Kidney (tissue), 14 donors: ENCODE data around the gene OPTC. TPM values are rescaled to one million over a fixed set of nuclear protein-coding genes. Genes with fewer than 3 reads are reported as not detected.

Experiments
- DNase-seq, 5 donors: peaks; one replicate each; pipeline ENCODE4 v3.0.0-alpha.2; 2013 to 2020
- FAIRE-seq: peaks from 2 replicates; lab custom pipeline; 2012; peaks lifted over from hg19 to GRCh38; lab: Jason Lieb, UNC
- H3K27ac ChIP-seq, 2 donors: one replicate each; pipeline ENCODE4 v1.7.0; 2013; ENCODE audit warnings: low read depth in 2 of 2, low read length in 2 of 2, inconsistent platforms in 1 of 2
- H3K27me3 ChIP-seq: one replicate; pipeline ENCODE4 v1.7.1; 2013; ENCODE audit warnings: low read length, inconsistent platforms; ENCODE audit not compliant: control insufficient read depth, insufficient read depth
- H3K36me3 ChIP-seq, 3 donors: one replicate each; pipeline versions ENCODE4 v1.7.0 to v1.7.1; 2013; ENCODE audit warnings: low read length in 3 of 3, control low read depth in 1 of 3, inconsistent platforms in 1 of 3; ENCODE audit not compliant: insufficient read depth in 3 of 3, control insufficient read depth in 2 of 3
- H3K4me1 ChIP-seq, 3 donors: one replicate each; pipeline versions ENCODE4 v1.7.0 to v1.7.1; 2013; ENCODE audit warnings: low read length in 3 of 3, inconsistent platforms in 1 of 3, low read depth in 1 of 3; ENCODE audit not compliant: control insufficient read depth in 2 of 3, insufficient read depth in 2 of 3
- H3K4me3 ChIP-seq, 3 donors: one replicate each; pipeline versions ENCODE4 v1.7.0 to v1.8.1; 2013; ENCODE audit warnings: low read length in 3 of 3, control low read depth in 1 of 3, inconsistent platforms in 1 of 3
- H3K9ac ChIP-seq, 3 donors: one replicate each; pipeline versions ENCODE4 v1.7.0 to v1.7.1; 2013; ENCODE audit warnings: low read length in 3 of 3, control low read depth in 1 of 3, inconsistent platforms in 1 of 3
- H3K9me3 ChIP-seq, 3 donors: one replicate each; pipeline versions ENCODE4 v1.7.0 to v1.7.1; 2013; ENCODE audit warnings: low read length in 3 of 3, control low read depth in 1 of 3, inconsistent platforms in 1 of 3; ENCODE audit not compliant: control insufficient read depth in 2 of 3, insufficient read depth in 1 of 3
- intact Hi-C: fragments of 100-400 bp; cut with DNase I; formaldehyde crosslinking; loops from one replicate; pipeline ENCODE4 v1.11.1; 2022
- polyA plus RNA-seq: library from polyadenylated mRNA; stranded (reverse); fragments of 350-450 nt; fragmentation: Illumina TruSeq; extraction: RNeasy Lipid Tissue Mini Kit (QIAGEN cat#74804); gene quantifications from one replicate; pipeline ENCODE4 v1.2.3, GENCODE V29; 2014; ENCODE audit warnings: low read depth, low replicate concordance; ENCODE audit not compliant: insufficient read depth
- total RNA-seq: library from RNA; stranded (reverse); fragmentation: NEBNext Ultra II Directional; extraction: Animal tissue kit (Norgen Biotek cat#: 25700); gene quantifications from one replicate; pipeline ENCODE4 v1.2.1, GENCODE V29; 2021
- TF ChIP-seq, protein P1 (sequence below): IDR thresholded peaks from 3 replicates; pipeline ENCODE4 v1.5.1; 2012; ENCODE audit warnings: mild to moderate bottlenecking, moderate library complexity, borderline replicate concordance; ENCODE audit not compliant: insufficient read depth; ENCODE audit errors: extremely low read depth
- donor health status: control.
- donor health status: control.
- donor health status: control.
- donor health status: control.
- donor health status: control.
- donor health status: DM: yes; HTN: yes; CAD: no.
- donor health status: Normal renal cell carcinoma (clear cell type).

Gene OPTC
- total and polyA plus RNA-seq, 2 donors from 2014 or later: not detected

DNA sequence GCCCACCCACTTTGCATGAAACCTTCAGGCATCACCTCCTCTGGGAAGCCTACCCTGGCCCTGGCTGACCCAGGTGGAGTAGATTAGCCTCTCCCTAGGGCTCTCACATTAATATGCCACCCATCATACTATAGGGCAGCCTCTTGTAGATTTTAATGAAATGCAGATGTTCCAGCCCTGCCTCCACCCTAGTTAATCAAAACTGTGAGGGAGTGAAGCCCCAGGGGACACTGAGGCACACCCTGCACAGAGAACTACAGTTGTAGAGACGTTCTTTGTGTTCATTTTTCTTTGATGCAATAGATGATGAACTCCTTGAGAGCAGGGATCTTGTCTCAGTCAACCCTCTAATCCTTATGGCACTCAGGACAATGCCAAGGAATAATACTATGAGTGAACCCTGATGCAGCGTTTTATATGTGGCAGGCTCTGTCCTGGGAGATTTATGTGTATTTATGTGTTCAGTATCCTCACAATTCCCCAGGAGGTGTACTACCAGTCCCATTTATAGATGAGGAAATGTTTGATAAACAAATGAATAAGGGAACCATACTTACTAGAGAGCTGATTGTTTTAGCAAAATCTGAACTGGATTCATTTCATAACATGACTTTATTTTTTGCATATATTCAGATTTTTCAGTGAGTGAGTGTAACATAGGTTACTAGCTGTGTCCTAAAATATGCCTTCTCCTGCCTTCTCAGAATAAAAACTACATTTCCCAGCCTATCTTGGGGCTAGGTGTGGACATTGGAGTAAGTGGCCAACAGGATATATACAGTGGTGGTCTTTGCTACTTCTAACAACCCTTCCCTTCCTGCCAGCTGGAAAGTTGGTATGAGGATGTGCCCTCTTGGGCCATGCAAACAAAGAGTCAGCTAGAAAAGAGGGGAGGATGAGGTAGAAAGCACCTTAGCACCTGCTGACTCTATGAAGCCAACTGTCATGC lies 41.8 kb upstream of the OPTC start:
- Histone ChIP-seq H3K9me3 (no peaks in the 10 kb centered on the region), H3K27me3 (no peaks in the 10 kb centered on the region), H3K4me1 (peaks cover 0 to 2% (median 0%) of the 10 kb centered on the region in 3 donors), H3K27ac (no peak overlapping the region), H3K4me3 (no peak overlapping the region), H3K36me3 (no peaks in the 10 kb centered on the region), H3K9ac (no peak overlapping the region)
- intact Hi-C loops: no loop called here
- TF ChIP-seq, protein P1, sequence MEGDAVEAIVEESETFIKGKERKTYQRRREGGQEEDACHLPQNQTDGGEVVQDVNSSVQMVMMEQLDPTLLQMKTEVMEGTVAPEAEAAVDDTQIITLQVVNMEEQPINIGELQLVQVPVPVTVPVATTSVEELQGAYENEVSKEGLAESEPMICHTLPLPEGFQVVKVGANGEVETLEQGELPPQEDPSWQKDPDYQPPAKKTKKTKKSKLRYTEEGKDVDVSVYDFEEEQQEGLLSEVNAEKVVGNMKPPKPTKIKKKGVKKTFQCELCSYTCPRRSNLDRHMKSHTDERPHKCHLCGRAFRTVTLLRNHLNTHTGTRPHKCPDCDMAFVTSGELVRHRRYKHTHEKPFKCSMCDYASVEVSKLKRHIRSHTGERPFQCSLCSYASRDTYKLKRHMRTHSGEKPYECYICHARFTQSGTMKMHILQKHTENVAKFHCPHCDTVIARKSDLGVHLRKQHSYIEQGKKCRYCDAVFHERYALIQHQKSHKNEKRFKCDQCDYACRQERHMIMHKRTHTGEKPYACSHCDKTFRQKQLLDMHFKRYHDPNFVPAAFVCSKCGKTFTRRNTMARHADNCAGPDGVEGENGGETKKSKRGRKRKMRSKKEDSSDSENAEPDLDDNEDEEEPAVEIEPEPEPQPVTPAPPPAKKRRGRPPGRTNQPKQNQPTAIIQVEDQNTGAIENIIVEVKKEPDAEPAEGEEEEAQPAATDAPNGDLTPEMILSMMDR: no peak
- no peak for FAIRE-seq
- DNase-seq: no peak

DNA sequence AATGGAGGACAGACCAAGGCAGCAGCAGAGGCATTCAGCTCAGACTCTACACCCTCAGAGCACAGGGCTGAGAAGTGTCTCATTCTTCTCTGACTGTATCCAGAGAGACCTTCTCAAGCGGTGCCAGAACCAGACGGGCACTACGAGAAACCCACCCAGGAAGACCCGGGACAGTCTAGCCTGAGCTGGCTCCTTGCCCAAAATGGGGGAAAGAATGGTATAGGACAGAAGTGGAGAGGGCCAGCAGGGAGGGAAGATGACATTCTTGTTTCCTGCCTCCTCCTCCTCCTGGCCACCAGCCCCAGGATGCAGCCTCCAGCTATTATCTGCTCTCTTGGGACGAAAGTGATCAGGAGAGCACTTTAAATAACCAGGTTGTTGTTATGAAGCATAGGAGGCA lies 40.9 kb upstream of the OPTC start:
- FAIRE-seq (no peak), DNase-seq (no peak)
- TF ChIP-seq, protein P1: no peak
- H3K9me3 ChIP-seq: no peaks in the 10 kb centered on the region
- no peaks in the 10 kb centered on the region for H3K36me3 ChIP-seq
- no peak overlapping the region for H3K9ac ChIP-seq
- H3K27ac ChIP-seq: no peak overlapping the region
- no peaks in the 10 kb centered on the region for H3K27me3 ChIP-seq
- no peak overlapping the region for H3K4me3 ChIP-seq
- peaks cover 0 to 2% (median 0%) of the 10 kb centered on the region in 3 donors for H3K4me1 ChIP-seq
- intact Hi-C loops: no loop called here

DNA sequence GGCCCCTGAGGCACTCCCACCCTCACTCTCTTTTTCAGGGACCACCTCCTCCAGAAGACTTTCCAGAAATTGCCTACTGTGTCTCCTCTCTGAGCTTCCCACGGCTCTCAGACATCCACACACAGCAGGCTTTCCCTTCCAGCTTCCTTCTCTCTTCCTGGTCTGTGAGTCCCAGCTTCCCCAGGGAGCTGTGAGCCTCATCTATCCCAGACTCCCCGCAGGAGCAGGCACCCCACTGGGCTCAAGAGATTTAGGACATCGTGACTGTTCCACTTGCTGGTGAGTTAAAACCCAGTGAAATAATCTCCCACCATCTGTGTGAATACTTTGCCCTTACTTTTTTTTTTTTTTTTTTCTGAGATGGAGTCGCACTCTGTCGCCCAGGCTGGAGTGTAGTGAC lies 40.3 kb upstream of the OPTC start:
- H3K36me3 ChIP-seq: no peaks in the 10 kb centered on the region
- no peak overlapping the region for H3K9ac ChIP-seq
- TF ChIP-seq, protein P1: no peak
- no peaks in the 10 kb centered on the region for H3K9me3 ChIP-seq
- intact Hi-C loops: no loop called here
- no peaks in the 10 kb centered on the region for H3K27me3 ChIP-seq
- FAIRE-seq (no peak), DNase-seq (no peak)
- H3K4me3 ChIP-seq: no peak overlapping the region
- H3K27ac ChIP-seq: no peak overlapping the region
- H3K4me1 ChIP-seq: peaks cover 0 to 2% (median 0%) of the 10 kb centered on the region in 3 donors
